Measurements from ENCODE around the gene CTRB1. TPM values are rescaled to one million over a fixed set of nuclear protein-coding genes. Genes with fewer than 3 reads are reported as not detected.
A peak's percentile ranks its signal among the peaks of the same experiment; 100 is the strongest.
"Not testable (repeated sequence)": the region's sequence is repeated elsewhere in the genome, so short reads cannot be mapped to it uniquely, and the experiment has no call there.

The CTRB1 gene
- total RNA-seq, 6 donors from 2014 or later: 5.1 to 11.3 TPM; not detected in 4

- WGBS, 2 donors: 85 to 91% methylated on average over 7 to 22 of the region's 24 CpGs
- Histone ChIP-seq H3K4me3 (no peak within 1 kb of the TSS), H3K4me1 (no peaks in the 10 kb centered on the region), H3K27ac (no peak within 1 kb of the TSS), H3K9me3 (no peaks in the 10 kb centered on the region), H3K36me3 (no peaks in the 10 kb centered on the region), H3K27me3 (no peaks in the 10 kb centered on the region)
- DNase-seq (peak in 1 of 2 donors; percentile 60), ATAC-seq (ENCODE audit: low FRiP score in 2 of 2) (peak in 1 of 2 donors; percentile 18)
- TF ChIP-seq POLR2A (IDR thresholded peaks at IDR 0.05) (no peak), CTCF (IDR thresholded peaks at IDR 0.05) (no peak), EP300 (IDR thresholded peaks at IDR 0.05) (no peak), POLR2AphosphoS5 (IDR thresholded peaks at IDR 0.05) (no peak)
Measured at GRCh38 chr16:75206749-75207451, 11.9 kb upstream of the CTRB1 start, which contains the start of gene CTRB2. Gene CTRB2, minus strand, starts transcription at chr16:75207161. Its CDS starts 20 bp downstream, at chr16:75207141.

GRCh38 chr16:75207831-75208230, 11.0 kb upstream of the CTRB1 start:
- H3K4me1 ChIP-seq: no peaks in the 10 kb centered on the region
- H3K9me3 ChIP-seq: no peaks in the 10 kb centered on the region
- ATAC-seq (ENCODE audit: low FRiP score in 2 of 2) (peak in 1 of 2 donors; percentile 15), DNase-seq (peak in 1 of 2 donors; percentile 65)
- H3K27ac ChIP-seq: no peak overlapping the region
- WGBS, 2 donors: 89 to 95% methylated on average over 9 to 11 of the region's 11 CpGs
- H3K27me3 ChIP-seq: no peaks in the 10 kb centered on the region
- H3K36me3 ChIP-seq: no peaks in the 10 kb centered on the region
- no peak for TF ChIP-seq POLR2AphosphoS5 (IDR thresholded peaks at IDR 0.05)
- TF ChIP-seq EP300 (IDR thresholded peaks at IDR 0.05): no peak
- no peak for TF ChIP-seq CTCF (IDR thresholded peaks at IDR 0.05)
- TF ChIP-seq POLR2A (IDR thresholded peaks at IDR 0.05): no peak
- no peak overlapping the region for H3K4me3 ChIP-seq

GRCh38 chr16:75208242-75208825, 10.5 kb upstream of the CTRB1 start:
- ATAC-seq (ENCODE audit: low FRiP score in 2 of 2) (no peak), DNase-seq (no peak)
- Histone ChIP-seq H3K9me3 (no peaks in the 10 kb centered on the region), H3K4me3 (no peak overlapping the region), H3K4me1 (no peaks in the 10 kb centered on the region), H3K27ac (no peak overlapping the region), H3K36me3 (no peaks in the 10 kb centered on the region), H3K27me3 (no peaks in the 10 kb centered on the region)
- TF ChIP-seq EP300 (IDR thresholded peaks at IDR 0.05): no peak
- TF ChIP-seq POLR2AphosphoS5 (IDR thresholded peaks at IDR 0.05): no peak
- TF ChIP-seq CTCF (IDR thresholded peaks at IDR 0.05): no peak
- no peak for TF ChIP-seq POLR2A (IDR thresholded peaks at IDR 0.05)
- WGBS, 2 donors: 74 to 82% methylated on average over 11 to 13 of the region's 13 CpGs

- no peaks in the 10 kb centered on the region for H3K27me3 ChIP-seq
- DNase-seq: peak in 1 of 2 donors; percentile 65
- H3K4me3 ChIP-seq: no peak overlapping the region
- WGBS, 2 donors: 83 to 96% methylated on average over 8 to 26 of the region's 27 CpGs
- H3K9me3 ChIP-seq: no peaks in the 10 kb centered on the region
- no peak for TF ChIP-seq POLR2AphosphoS5 (IDR thresholded peaks at IDR 0.05)
- TF ChIP-seq POLR2A (IDR thresholded peaks at IDR 0.05): no peak
- TF ChIP-seq CTCF (IDR thresholded peaks at IDR 0.05): no peak
- no peak for TF ChIP-seq EP300 (IDR thresholded peaks at IDR 0.05)
- H3K27ac ChIP-seq: no peak overlapping the region
- no peaks in the 10 kb centered on the region for H3K36me3 ChIP-seq
- no peaks in the 10 kb centered on the region for H3K4me1 ChIP-seq
- no peak for ATAC-seq (ENCODE audit: low FRiP score in 2 of 2)
Measured at GRCh38 chr16:75208861-75209505, 9.8 kb upstream of the CTRB1 start.

- not testable (repeated sequence) for H3K27me3 ChIP-seq; H3K4me3 ChIP-seq; H3K9me3 ChIP-seq; ATAC-seq (ENCODE audit: low FRiP score in 2 of 2); H3K36me3 ChIP-seq; DNase-seq; H3K27ac ChIP-seq; H3K4me1 ChIP-seq
- WGBS, 2 donors: 87 to 88% methylated on average over 7 of the region's 7 CpGs
Measured at GRCh38 chr16:75209514-75209913, 9.3 kb upstream of the CTRB1 start.

Data from upper lobe of left lung (tissue), 6 donors.